ENCODE measurements around the gene HOXB8. TPM values are rescaled to one million over a fixed set of nuclear protein-coding genes. Genes with fewer than 3 reads are reported as not detected.

HOXB8 gene
- total and polyA plus RNA-seq, 5 donors from 2014 or later, result not detected

DNA sequence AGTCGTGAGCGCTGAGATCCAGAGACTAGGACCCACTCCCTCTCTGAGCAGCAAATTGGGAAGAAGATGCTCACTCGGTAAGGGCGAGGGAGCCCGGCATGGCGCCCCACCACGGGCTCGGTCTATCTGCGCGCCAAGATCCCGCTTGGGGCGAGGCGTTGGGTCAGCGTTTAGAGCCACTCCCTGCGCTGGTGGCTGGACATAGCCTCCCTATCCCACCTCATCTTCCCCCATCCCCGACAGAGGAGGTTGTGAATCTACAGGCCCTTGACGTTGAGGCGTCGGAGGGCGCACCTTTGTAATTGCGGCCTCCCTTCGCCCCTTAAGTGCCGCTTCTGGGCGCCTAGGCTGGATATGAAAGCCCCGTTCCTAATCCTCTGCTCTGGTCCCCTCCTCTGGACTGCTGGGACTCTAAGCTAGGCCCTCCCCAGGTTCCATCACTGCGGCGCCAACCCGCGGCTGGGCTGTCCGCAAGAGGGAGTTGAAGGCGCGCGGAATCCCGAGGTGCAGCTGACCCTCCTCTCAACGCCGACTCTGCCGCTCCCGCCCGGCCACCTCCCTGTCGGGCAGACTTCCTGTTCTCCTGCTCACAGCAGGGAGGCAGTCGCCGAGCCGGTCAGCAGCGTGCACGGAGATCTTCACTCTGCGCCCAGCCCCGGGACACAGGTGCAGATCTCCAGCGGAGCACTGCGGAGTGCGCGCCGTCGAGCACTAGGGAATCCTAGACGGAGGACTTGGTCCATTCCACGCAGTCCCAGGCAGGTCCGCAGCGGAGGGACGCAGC, 27.2 kb upstream of the HOXB8 start:
- Mint-ChIP-seq H3K4me3 (peak overlapping the region in 3 of 4 donors; percentile 36 to 79 (median 37)), H3K36me3 (no peaks in the 10 kb centered on the region), H3K9me3 (peaks cover 0 to 2% (median 0%) of the 10 kb centered on the region in 7 donors), H3K27me3 (peaks cover 96% of the 10 kb centered on the region), H3K4me1 (peaks cover 0 to 31% (median 18%) of the 10 kb centered on the region in 4 donors), H3K27ac (no peak overlapping the region)
- no peak for ATAC-seq (ENCODE audit: low read depth in 2 of 2)
- Histone ChIP-seq H3K27me3 (ENCODE audit: control insufficient read depth, insufficient read depth, low read length) (peaks cover 56% of the 10 kb centered on the region), H3K27ac (ENCODE audit: insufficient read depth, low read length, poor library complexity, severe bottlenecking) (no peak overlapping the region), H3K4me3 (ENCODE audit: low read depth, low read length) (no peak overlapping the region), H3K36me3 (ENCODE audit: control insufficient read depth, insufficient read depth, low read length) (no peaks in the 10 kb centered on the region), H3K4me1 (ENCODE audit: control insufficient read depth, insufficient read depth, low read length, poor library complexity, severe bottlenecking) (peaks cover 27% of the 10 kb centered on the region), H3K9me3 (ENCODE audit: control insufficient read depth in 2 of 2, low read length in 2 of 2) (no peaks in the 10 kb centered on the region)
- DNase-seq, result no peak

DNA sequence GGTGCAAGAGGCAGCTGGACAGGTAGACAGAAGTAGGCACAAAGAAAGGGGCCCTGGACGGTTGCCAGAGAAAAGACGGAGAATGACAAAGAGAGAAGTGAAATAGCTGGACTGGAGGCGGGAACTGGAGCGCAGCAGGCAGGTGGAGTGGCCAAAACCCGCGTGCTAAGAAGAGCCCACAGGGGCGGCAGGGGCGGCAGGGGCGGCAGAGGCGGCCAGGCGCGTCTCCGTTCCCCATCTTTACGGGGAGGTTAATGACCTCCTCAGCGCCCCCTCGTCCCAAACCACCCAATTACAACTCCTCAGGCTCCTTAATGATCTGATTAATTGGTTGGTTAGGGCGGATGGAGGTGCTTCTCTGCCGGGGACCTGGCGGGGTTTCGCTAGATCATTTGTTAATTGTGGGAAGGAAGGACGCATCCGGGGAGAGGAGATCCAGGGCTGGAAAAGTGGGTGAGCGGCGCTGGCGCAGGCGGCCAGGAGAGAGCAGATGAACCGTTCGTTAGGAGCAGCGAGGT, 26.5 kb upstream of the HOXB8 start:
- H3K27ac Mint-ChIP-seq, result no peak overlapping the region
- H3K4me3 ChIP-seq (ENCODE audit: low read depth, low read length), result no peak overlapping the region
- H3K9me3 ChIP-seq (ENCODE audit: control insufficient read depth in 2 of 2, low read length in 2 of 2), result no peaks in the 10 kb centered on the region
- DNase-seq (no peak), ATAC-seq (ENCODE audit: low read depth in 2 of 2) (no peak)
- no peak overlapping the region for H3K27ac ChIP-seq (ENCODE audit: insufficient read depth, low read length, poor library complexity, severe bottlenecking)
- H3K36me3 Mint-ChIP-seq, result no peaks in the 10 kb centered on the region
- peaks cover 0 to 27% (median 18%) of the 10 kb centered on the region in 4 donors for H3K4me1 Mint-ChIP-seq
- peaks cover 0 to 2% (median 0%) of the 10 kb centered on the region in 7 donors for H3K9me3 Mint-ChIP-seq
- H3K4me3 Mint-ChIP-seq, result peak overlapping the region in 2 of 4 donors; percentile 36 to 37
- H3K4me1 ChIP-seq (ENCODE audit: control insufficient read depth, insufficient read depth, low read length, poor library complexity, severe bottlenecking), result peaks cover 23% of the 10 kb centered on the region
- no peaks in the 10 kb centered on the region for H3K36me3 ChIP-seq (ENCODE audit: control insufficient read depth, insufficient read depth, low read length)
- peaks cover 61% of the 10 kb centered on the region for H3K27me3 ChIP-seq (ENCODE audit: control insufficient read depth, insufficient read depth, low read length)
- peaks cover 97% of the 10 kb centered on the region for H3K27me3 Mint-ChIP-seq

DNA sequence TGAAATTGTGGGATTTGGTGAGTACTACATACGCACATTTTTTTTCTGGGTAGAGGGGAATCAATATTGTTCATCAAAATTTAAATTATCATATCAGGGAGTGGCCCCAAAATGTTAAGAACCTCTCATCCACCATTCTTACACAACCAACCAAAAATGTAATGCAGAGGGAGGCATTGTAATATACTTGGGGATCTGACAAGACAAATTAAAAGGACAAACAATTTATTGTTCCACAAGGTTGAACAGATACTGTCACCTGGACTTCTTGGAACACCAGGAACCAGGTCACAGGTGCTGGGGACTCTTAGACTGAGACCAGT, 25.7 kb upstream of the HOXB8 start:
- peaks cover 0 to 2% (median 0%) of the 10 kb centered on the region in 7 donors for H3K9me3 Mint-ChIP-seq

DNA sequence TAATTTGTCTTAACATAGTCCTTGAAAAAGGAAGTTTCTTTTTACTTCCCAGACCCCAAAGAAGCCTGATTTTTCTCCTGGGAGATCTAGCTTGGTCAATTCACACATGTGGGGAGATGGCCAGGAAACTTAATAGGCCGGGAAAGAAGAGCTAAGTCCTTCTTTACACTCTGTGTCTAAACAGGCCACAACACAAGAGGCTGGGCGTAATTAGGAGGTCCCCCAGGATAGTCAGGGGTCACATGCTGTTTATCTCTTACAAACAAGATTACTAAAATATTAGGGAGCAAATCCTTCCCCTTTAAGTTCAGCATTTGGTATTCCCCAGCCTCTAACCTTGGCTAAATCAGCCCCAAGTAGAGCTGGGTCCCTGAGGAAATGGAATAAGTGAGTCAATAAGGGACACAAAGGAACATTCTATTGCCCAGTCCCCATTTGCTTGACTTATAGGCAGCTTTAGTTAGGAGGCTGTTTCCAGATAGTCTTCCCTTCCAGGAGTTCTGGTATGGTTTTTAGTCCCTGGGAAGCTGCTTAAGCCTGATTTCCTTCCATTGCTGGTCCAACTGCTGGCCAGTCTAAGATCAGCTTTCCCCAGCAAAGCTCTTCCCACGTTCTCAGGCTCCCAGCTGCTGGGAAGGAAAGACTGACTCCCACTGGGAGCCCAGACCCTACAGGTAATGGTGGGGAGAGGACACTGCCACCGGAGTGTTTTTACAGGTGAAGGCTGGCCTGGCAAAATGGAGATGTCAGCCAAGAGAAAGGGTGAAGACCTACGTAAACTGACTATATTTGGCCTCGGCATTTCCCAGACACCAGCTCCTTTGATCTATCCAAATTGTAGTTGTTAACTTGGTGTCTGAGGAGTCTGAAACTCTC, 25.1 kb upstream of the HOXB8 start:
- H3K4me3 ChIP-seq (ENCODE audit: low read depth, low read length), result no peak overlapping the region
- peaks cover 18% of the 10 kb centered on the region for H3K4me1 ChIP-seq (ENCODE audit: control insufficient read depth, insufficient read depth, low read length, poor library complexity, severe bottlenecking)
- no peak for ATAC-seq (ENCODE audit: low read depth in 2 of 2)
- Mint-ChIP-seq H3K4me3 (no peak overlapping the region), H3K9me3 (no peaks in the 10 kb centered on the region), H3K4me1 (peaks cover 0 to 22% (median 15%) of the 10 kb centered on the region in 4 donors), H3K36me3 (no peaks in the 10 kb centered on the region), H3K27me3 (peaks cover 100% of the 10 kb centered on the region), H3K27ac (no peak overlapping the region)
- no peak for DNase-seq
- no peaks in the 10 kb centered on the region for H3K9me3 ChIP-seq (ENCODE audit: control insufficient read depth in 2 of 2, low read length in 2 of 2)
- H3K27me3 ChIP-seq (ENCODE audit: control insufficient read depth, insufficient read depth, low read length), result peaks cover 64% of the 10 kb centered on the region
- no peaks in the 10 kb centered on the region for H3K36me3 ChIP-seq (ENCODE audit: control insufficient read depth, insufficient read depth, low read length)
- H3K27ac ChIP-seq (ENCODE audit: insufficient read depth, low read length, poor library complexity, severe bottlenecking), result no peak overlapping the region

More for the DNA sequence above, 25.7 kb upstream of the HOXB8 start:
- H3K36me3 Mint-ChIP-seq, result no peaks in the 10 kb centered on the region
- H3K4me1 ChIP-seq (ENCODE audit: control insufficient read depth, insufficient read depth, low read length, poor library complexity, severe bottlenecking), result peaks cover 20% of the 10 kb centered on the region
- H3K36me3 ChIP-seq (ENCODE audit: control insufficient read depth, insufficient read depth, low read length), result no peaks in the 10 kb centered on the region
- H3K4me1 Mint-ChIP-seq, result peaks cover 0 to 28% (median 18%) of the 10 kb centered on the region in 4 donors
- ATAC-seq (ENCODE audit: low read depth in 2 of 2) (no peak), DNase-seq (no peak)
- no peaks in the 10 kb centered on the region for H3K9me3 ChIP-seq (ENCODE audit: control insufficient read depth in 2 of 2, low read length in 2 of 2)
- H3K27me3 Mint-ChIP-seq, result peaks cover 100% of the 10 kb centered on the region
- peaks cover 65% of the 10 kb centered on the region for H3K27me3 ChIP-seq (ENCODE audit: control insufficient read depth, insufficient read depth, low read length)
- H3K4me3 Mint-ChIP-seq, result no peak overlapping the region
- H3K4me3 ChIP-seq (ENCODE audit: low read depth, low read length), result no peak overlapping the region
- H3K27ac ChIP-seq (ENCODE audit: insufficient read depth, low read length, poor library complexity, severe bottlenecking), result no peak overlapping the region
- no peak overlapping the region for H3K27ac Mint-ChIP-seq

DNA sequence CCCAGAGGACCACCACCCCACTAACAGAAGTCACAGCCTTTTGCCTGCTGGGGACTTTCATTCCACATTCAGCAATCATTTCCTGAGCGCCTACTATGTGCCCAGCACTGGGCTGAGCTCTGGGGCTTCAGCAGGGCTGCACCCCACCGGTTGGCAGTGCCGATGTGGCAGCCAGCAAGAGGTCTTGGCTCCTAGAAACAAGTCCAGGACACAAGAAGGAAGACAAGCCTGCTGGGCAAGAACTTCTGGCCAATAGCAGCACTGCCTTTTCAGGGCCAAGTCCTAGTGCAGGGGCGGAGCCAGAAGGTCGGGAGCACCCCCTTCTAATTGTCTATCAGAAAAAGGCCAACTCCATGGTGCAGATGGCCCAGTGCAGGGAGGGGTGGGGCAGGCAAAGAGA, 24.0 kb upstream of the HOXB8 start:
- Mint-ChIP-seq H3K4me3 (no peak overlapping the region), H3K27ac (no peak overlapping the region), H3K9me3 (no peaks in the 10 kb centered on the region), H3K36me3 (no peaks in the 10 kb centered on the region), H3K27me3 (peaks cover 100% of the 10 kb centered on the region), H3K4me1 (peaks cover 0 to 25% (median 12%) of the 10 kb centered on the region in 4 donors)
- ATAC-seq (ENCODE audit: low read depth in 2 of 2) (no peak), DNase-seq (no peak)
- Histone ChIP-seq H3K4me3 (ENCODE audit: low read depth, low read length) (no peak overlapping the region), H3K36me3 (ENCODE audit: control insufficient read depth, insufficient read depth, low read length) (no peaks in the 10 kb centered on the region), H3K27me3 (ENCODE audit: control insufficient read depth, insufficient read depth, low read length) (peaks cover 59% of the 10 kb centered on the region), H3K27ac (ENCODE audit: insufficient read depth, low read length, poor library complexity, severe bottlenecking) (no peak overlapping the region), H3K9me3 (ENCODE audit: control insufficient read depth in 2 of 2, low read length in 2 of 2) (no peaks in the 10 kb centered on the region), H3K4me1 (ENCODE audit: control insufficient read depth, insufficient read depth, low read length, poor library complexity, severe bottlenecking) (peaks cover 18% of the 10 kb centered on the region)

DNA sequence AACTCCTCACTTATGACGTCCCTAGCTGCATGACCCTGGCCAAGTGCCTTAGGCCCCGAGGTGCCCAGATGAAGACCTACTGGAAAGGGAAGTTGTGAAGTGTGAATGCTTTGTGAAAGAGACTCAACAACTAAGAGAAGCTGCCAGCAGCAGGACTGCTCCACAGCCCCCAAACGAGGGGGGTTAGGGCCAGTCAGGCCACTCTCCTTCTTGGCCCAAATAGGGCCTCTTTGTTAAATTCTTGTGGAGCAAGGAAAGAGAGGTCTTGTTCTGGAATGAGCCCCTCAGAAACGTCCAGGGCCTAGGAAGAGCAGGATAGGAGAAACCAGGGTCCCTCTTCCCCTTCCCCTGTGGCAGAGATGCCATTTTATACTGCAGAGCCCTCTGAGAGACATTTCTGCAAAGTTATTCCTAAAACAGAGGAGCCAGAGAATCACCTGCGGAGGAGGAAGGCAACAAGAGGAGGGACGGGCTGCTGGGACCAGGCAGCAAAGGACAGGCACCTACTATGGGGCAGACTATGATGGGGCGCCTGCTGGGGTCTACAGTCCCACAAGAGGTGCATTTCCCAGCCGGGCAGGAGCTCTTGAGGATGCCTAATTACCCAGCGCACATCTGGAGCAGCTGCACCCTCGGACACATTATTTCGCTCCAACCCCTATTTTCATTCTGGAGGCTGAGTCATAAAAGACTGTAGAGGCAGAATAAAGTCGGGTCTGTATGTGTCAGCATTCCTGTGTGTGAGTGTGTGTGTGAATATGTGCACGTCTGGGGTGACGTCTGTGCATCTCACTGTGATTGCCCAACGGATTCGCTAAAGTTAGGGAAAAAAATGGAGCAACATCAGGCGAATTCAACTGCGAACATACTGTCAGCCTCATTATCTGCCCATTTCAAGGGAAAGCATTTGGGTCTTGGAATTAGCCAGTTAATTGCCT, 22.5 kb upstream of the HOXB8 start:
- no peak for ATAC-seq (ENCODE audit: low read depth in 2 of 2)

More for the DNA sequence above, 22.5 kb upstream of the HOXB8 start:
- Histone ChIP-seq H3K27ac (ENCODE audit: insufficient read depth, low read length, poor library complexity, severe bottlenecking) (no peak overlapping the region), H3K27me3 (ENCODE audit: control insufficient read depth, insufficient read depth, low read length) (peaks cover 54% of the 10 kb centered on the region), H3K36me3 (ENCODE audit: control insufficient read depth, insufficient read depth, low read length) (no peaks in the 10 kb centered on the region), H3K9me3 (ENCODE audit: control insufficient read depth in 2 of 2, low read length in 2 of 2) (no peaks in the 10 kb centered on the region), H3K4me1 (ENCODE audit: control insufficient read depth, insufficient read depth, low read length, poor library complexity, severe bottlenecking) (peaks cover 26% of the 10 kb centered on the region), H3K4me3 (ENCODE audit: low read depth, low read length) (no peak overlapping the region)
- peaks cover 4% of the 10 kb centered on the region for H3K36me3 Mint-ChIP-seq
- no peak overlapping the region for H3K4me3 Mint-ChIP-seq
- H3K4me1 Mint-ChIP-seq, result peaks cover 4 to 31% (median 14%) of the 10 kb centered on the region in 4 donors
- no peak overlapping the region for H3K27ac Mint-ChIP-seq
- no peaks in the 10 kb centered on the region for H3K9me3 Mint-ChIP-seq
- peaks cover 97% of the 10 kb centered on the region for H3K27me3 Mint-ChIP-seq
- no peak for DNase-seq

All from CD4-positive, CD25-positive, alpha-beta regulatory T cell (primary cell).